CD4-positive, CD25-positive, alpha-beta regulatory T cell (primary cell): ENCODE data around the gene TSPEAR. TPM values are rescaled to one million over a fixed set of nuclear protein-coding genes. Genes with fewer than 3 reads are reported as not detected.
"Not testable (repeated sequence)": the region's sequence is repeated elsewhere in the genome, so short reads cannot be mapped to it uniquely, and the experiment has no call there.

ENCODE experiments used
- ATAC-seq, 2 donors: fragments of 150-1000 bp; cut with Tn5 transposase; one replicate each; pipeline ENCODE4 v1.10.0; 2021; ENCODE audit warnings: low read depth in 2 of 2, moderate number of reproducible peaks in 2 of 2, moderate library complexity in 1 of 2
- DNase-seq, 3 donors: peaks; one replicate each; pipeline versions ENCODE4 v3.0.0 to v3.0.0-alpha.2; 2012 to 2022; ENCODE audit warnings: mixed read lengths in 1 of 3
- H3K27ac ChIP-seq: one replicate; pipeline ENCODE4 v1.7.0; 2013; ENCODE audit warnings: mild to moderate bottlenecking, low read length; ENCODE audit not compliant: insufficient read depth, poor library complexity, severe bottlenecking
- H3K27me3 ChIP-seq: one replicate; pipeline ENCODE4 v1.7.0; 2013; ENCODE audit warnings: low read length; ENCODE audit not compliant: control insufficient read depth, insufficient read depth
- H3K36me3 ChIP-seq: one replicate; pipeline ENCODE4 v1.7.0; 2013; ENCODE audit warnings: mild to moderate bottlenecking, low read length, moderate library complexity; ENCODE audit not compliant: control insufficient read depth, insufficient read depth
- H3K4me1 ChIP-seq: 2 replicates; pipeline ENCODE4 v1.7.0; 2013; ENCODE audit warnings: mild to moderate bottlenecking, low read length; ENCODE audit not compliant: insufficient read depth, control insufficient read depth, poor library complexity, severe bottlenecking
- H3K4me3 ChIP-seq: one replicate; pipeline ENCODE4 v1.7.0; 2013; ENCODE audit warnings: low read depth, mild to moderate bottlenecking, low read length, moderate library complexity
- H3K9me3 ChIP-seq, 2 experiments: 1 replicate in 1 of 2; 2 replicates in 1 of 2; pipeline ENCODE4 v1.7.0; 2013; ENCODE audit warnings: low read length in 2 of 2, mild to moderate bottlenecking in 1 of 2, moderate library complexity in 1 of 2; ENCODE audit not compliant: control insufficient read depth in 2 of 2
- H3K27ac Mint-ChIP-seq, 3 donors: one replicate each; pipeline ENCODE4 v1.8.0; 2020 to 2022; ENCODE audit warnings: mild to moderate bottlenecking in 3 of 3, mixed read lengths in 3 of 3, moderate library complexity in 2 of 3
- H3K27me3 Mint-ChIP-seq: one replicate; pipeline ENCODE4 v1.8.0; 2022; ENCODE audit warnings: mild to moderate bottlenecking, mixed read lengths
- H3K36me3 Mint-ChIP-seq: one replicate; pipeline ENCODE4 v1.8.0; 2020; ENCODE audit warnings: mixed read lengths
- H3K4me1 Mint-ChIP-seq, 4 donors: one replicate each; pipeline ENCODE4 v1.8.0; 2020 to 2022; ENCODE audit warnings: mixed read lengths in 4 of 4, mild to moderate bottlenecking in 1 of 4
- H3K4me3 Mint-ChIP-seq, 4 donors: one replicate each; pipeline ENCODE4 v1.8.0; 2020 to 2022; ENCODE audit warnings: mild to moderate bottlenecking in 4 of 4, mixed read lengths in 4 of 4, moderate library complexity in 3 of 4
- H3K9me3 Mint-ChIP-seq, 7 donors: one replicate each; pipeline ENCODE4 v1.8.0; 2020 to 2022; ENCODE audit warnings: mixed read lengths in 7 of 7, mild to moderate bottlenecking in 3 of 7, moderate library complexity in 2 of 7
- polyA plus RNA-seq, 4 donors: library from polyadenylated mRNA; unstranded; fragments of 300-500 nt; fragmentation: Illumina TruSeq; gene quantifications; one replicate each; pipeline ENCODE4 v1.2.3, GENCODE V29; 2021
- total RNA-seq: library from RNA; stranded (reverse); gene quantifications from one replicate; pipeline ENCODE4 v1.2.3, GENCODE V29; 2022

The TSPEAR gene
- total and polyA plus RNA-seq, 5 donors from 2014 or later: 0.05 TPM; not detected in 4

DNA sequence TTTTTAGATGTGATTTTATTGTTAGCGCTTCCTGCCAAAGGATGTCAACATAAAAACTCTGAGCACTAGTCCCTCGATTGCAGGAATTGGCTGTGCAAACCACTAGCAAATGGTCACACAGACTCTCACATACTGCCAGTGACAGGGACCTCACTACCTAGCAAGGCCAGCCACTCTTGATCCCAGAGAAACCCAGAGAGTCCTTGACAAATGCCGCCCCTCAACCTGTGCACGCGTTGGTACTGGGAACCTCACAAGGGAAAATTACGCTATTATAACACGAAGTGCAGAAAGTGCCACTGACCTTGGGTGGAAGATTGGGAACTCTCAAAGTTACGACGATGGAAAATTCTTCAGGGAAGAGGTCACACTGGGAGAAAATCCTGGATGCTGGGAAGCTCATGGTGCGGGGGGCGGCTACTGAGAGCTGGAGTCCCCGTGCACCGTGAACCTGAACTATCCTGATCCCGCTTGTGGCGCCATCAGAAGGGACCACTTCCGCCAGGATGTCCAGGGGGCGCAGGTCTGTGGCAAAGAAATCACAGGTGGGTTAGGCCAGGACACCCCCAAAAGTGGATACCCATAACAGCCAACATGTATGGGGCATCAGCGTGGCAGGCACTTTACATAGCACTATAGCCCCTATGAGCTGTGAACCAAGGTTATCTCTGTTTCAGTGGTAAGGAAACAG is 143.7 kb downstream of the TSPEAR start:
- DNase-seq: no peak
- ATAC-seq: no peak
- peaks cover 11 to 17% (median 14%) of the 10 kb centered on the region in 4 donors for H3K4me1 Mint-ChIP-seq

DNA sequence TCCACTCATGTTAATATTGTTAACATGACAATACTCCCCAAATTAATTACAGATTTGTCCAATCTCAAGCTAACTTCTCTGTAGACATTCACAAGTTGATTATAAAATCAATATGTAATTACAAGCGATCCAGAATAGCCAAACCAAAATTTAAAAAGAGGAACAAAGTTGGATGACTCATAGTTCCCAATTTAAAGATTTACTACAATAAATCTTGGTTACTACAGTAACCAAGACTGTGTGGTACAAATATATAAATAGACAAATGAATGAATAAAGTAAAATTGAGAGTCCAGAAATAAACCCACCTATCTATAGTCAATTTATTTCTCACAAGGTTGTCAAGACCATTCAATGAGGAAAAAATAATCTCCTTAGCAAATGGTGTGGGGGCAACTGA is 145.0 kb downstream of the TSPEAR start:
- peaks cover 12% of the 10 kb centered on the region for H3K4me1 ChIP-seq
- Mint-ChIP-seq H3K4me3 (no peak overlapping the region), H3K27ac (no peak overlapping the region), H3K27me3 (peaks cover 2% of the 10 kb centered on the region), H3K4me1 (peaks cover 11 to 17% (median 14%) of the 10 kb centered on the region in 4 donors), H3K9me3 (peaks cover 0 to 12% (median 7%) of the 10 kb centered on the region in 7 donors), H3K36me3 (no peaks in the 10 kb centered on the region)
- ATAC-seq: no peak
- H3K36me3 ChIP-seq: no peaks in the 10 kb centered on the region
- no peak overlapping the region for H3K4me3 ChIP-seq
- DNase-seq: no peak
- H3K9me3 ChIP-seq: peaks cover 2 to 5% of the 10 kb centered on the region in 2 experiments
- no peaks in the 10 kb centered on the region for H3K27me3 ChIP-seq
- no peak overlapping the region for H3K27ac ChIP-seq

More for the DNA sequence above, 143.7 kb downstream of the TSPEAR start:
- H3K27me3 Mint-ChIP-seq: peaks cover 5% of the 10 kb centered on the region
- no peaks in the 10 kb centered on the region for H3K27me3 ChIP-seq
- H3K27ac ChIP-seq: no peak overlapping the region
- H3K36me3 ChIP-seq: no peaks in the 10 kb centered on the region
- peaks cover 0 to 1% of the 10 kb centered on the region in 2 experiments for H3K9me3 ChIP-seq
- no peaks in the 10 kb centered on the region for H3K36me3 Mint-ChIP-seq
- peaks cover 12% of the 10 kb centered on the region for H3K4me1 ChIP-seq
- no peak overlapping the region for H3K27ac Mint-ChIP-seq
- H3K4me3 ChIP-seq: no peak overlapping the region
- peaks cover 0 to 7% (median 2%) of the 10 kb centered on the region in 7 donors for H3K9me3 Mint-ChIP-seq
- H3K4me3 Mint-ChIP-seq: no peak overlapping the region

DNA sequence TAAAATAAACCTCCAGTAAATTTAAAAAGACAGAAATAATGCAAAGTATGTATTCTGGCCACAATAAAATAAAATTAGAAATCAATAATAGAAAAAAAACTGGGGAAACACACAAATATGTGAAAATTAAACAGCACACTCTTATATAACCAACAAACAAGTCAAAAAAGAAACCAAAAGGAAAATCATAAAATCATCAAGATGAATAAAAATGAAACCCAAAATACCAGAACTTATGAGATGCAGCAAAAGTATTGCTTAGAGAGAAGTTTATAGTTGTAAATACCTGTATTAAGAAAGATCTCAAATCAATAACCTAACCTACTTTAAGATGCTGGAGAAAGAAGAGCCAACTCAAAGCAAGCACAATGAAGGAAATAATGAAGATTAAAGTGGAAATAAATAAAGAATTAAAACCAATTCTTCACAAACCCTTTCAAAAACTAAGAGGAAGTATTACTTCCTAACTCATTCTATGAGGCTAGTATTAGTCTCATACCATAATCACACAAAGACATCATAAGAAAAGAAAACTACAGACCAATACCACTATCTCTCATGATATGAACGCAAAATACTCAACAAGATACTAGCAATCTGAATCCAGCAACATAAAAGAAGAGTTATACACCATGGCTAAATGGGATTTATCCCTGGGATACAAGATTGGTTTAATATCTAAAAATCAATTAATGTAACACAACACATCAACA is 146.3 kb downstream of the TSPEAR start:
- peak in 2 of 3 donors; percentile 19 to 26 for DNase-seq
- ATAC-seq: no peak
- H3K27ac Mint-ChIP-seq: peak overlapping the region; percentile 1 to 84 (median 51)

DNA sequence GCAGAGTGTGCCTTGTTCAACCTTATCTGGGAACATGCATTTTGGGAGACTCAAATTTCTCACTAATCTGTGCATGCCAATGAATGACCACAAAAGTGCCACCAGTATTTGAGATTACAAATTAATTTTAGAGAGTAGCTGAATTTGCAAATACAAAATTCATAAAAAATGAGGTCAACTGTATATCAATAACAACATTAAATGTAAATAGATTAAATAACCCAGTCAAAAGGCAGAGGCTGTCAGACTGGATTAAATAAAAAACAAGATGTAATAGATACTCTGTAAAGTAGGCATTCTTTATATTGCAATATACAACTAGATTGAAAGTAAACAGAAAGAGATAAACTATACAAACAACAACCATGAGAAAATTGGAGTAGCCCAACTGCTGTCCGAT is 147.3 kb downstream of the TSPEAR start:
- no peak overlapping the region for H3K27ac Mint-ChIP-seq
- Histone ChIP-seq H3K4me3 (no peak overlapping the region), H3K4me1 (peaks cover 12% of the 10 kb centered on the region), H3K9me3 (peaks cover 5% of the 10 kb centered on the region in 2 experiments), H3K27me3 (no peaks in the 10 kb centered on the region), H3K36me3 (no peaks in the 10 kb centered on the region), H3K27ac (peak overlapping the region; percentile 72)
- DNase-seq (no peak), ATAC-seq (no peak)
- H3K4me3 Mint-ChIP-seq: no peak overlapping the region
- peaks cover 6% of the 10 kb centered on the region for H3K36me3 Mint-ChIP-seq
- H3K4me1 Mint-ChIP-seq: peaks cover 11 to 16% (median 13%) of the 10 kb centered on the region in 4 donors
- H3K9me3 Mint-ChIP-seq: peaks cover 0 to 26% (median 9%) of the 10 kb centered on the region in 7 donors
- no peaks in the 10 kb centered on the region for H3K27me3 Mint-ChIP-seq

More for the DNA sequence above, 146.3 kb downstream of the TSPEAR start:
- Histone ChIP-seq H3K27ac (peak overlapping the region; percentile 72), H3K9me3 (peaks cover 2 to 5% of the 10 kb centered on the region in 2 experiments), H3K4me1 (peaks cover 12% of the 10 kb centered on the region), H3K27me3 (no peaks in the 10 kb centered on the region), H3K36me3 (no peaks in the 10 kb centered on the region), H3K4me3 (peak overlapping the region; percentile 38)
- H3K4me3 Mint-ChIP-seq: peak overlapping the region; percentile 4 to 74 (median 14)
- H3K36me3 Mint-ChIP-seq: peaks cover 6% of the 10 kb centered on the region
- peaks cover 0 to 24% (median 9%) of the 10 kb centered on the region in 7 donors for H3K9me3 Mint-ChIP-seq
- H3K27me3 Mint-ChIP-seq: no peaks in the 10 kb centered on the region
- H3K4me1 Mint-ChIP-seq: peaks cover 11 to 17% (median 14%) of the 10 kb centered on the region in 4 donors

DNA sequence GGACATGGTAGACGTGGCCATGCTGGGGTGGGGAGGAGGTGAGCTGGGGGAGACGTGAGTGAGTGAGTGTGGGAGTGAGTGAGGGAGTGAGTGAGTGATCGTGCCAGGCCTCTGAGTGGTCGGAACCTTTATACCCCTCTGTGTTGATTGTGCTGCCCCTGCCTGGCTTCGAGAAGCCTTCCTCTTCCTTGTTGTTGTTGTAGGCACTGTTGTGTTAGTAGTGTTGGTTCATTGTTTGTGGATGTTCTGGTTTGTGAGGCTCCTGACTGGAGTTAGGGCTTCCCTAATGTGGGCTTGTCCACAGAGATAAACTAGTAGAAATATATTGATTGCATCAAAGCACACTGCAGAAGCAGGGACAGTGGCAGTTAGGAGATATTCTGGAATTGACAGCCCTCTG is 152.7 kb downstream of the TSPEAR start, which contains the start of gene KRTAP10-3:
KRTAP10-3 (minus strand) TSS at position 101 of the 400 bp plus-strand sequence; CDS start at position 21, 80 bp downstream.
- Histone ChIP-seq H3K4me1 (no peaks in the 10 kb centered on the region), H3K36me3 (no peaks in the 10 kb centered on the region), H3K4me3 (no peak within 1 kb of the TSS), H3K9me3 (peaks cover 5% of the 10 kb centered on the region in 2 experiments), H3K27me3 (no peaks in the 10 kb centered on the region), H3K27ac (no peak within 1 kb of the TSS)
- Mint-ChIP-seq H3K27me3 (no peaks in the 10 kb centered on the region), H3K36me3 (peaks cover 6% of the 10 kb centered on the region), H3K4me1 (no peaks in the 10 kb centered on the region), H3K9me3 (peaks cover 0 to 30% (median 9%) of the 10 kb centered on the region in 7 donors), H3K4me3 (no peak within 1 kb of the TSS), H3K27ac (peak within 1 kb of the TSS in 1 of 3 donors; percentile 72)
- ATAC-seq: no peak
- DNase-seq: no peak

DNA sequence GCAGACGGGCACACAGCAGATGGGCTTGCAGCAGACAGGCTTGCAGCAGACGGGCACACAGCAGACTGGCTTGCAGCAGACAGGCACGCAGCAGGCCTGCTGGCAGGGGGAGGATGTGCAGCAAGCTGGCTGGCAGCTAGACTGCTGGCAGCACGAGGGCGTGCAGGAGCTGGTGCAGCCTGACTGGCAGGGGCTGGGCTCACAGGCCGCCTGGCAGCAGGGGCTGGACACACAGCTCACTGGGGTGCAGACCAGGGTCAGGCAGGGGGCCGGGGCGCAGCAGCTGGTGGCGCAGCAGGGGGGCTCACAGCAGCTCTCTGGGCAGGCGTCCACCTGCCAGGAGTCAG is 153.1 kb downstream of the TSPEAR start:
- not testable (repeated sequence) for ATAC-seq, H3K4me1 Mint-ChIP-seq, DNase-seq, H3K36me3 Mint-ChIP-seq, H3K4me3 Mint-ChIP-seq, H3K9me3 ChIP-seq, H3K27ac Mint-ChIP-seq, H3K27me3 Mint-ChIP-seq, H3K4me3 ChIP-seq, H3K27ac ChIP-seq, H3K4me1 ChIP-seq, H3K36me3 ChIP-seq, H3K27me3 ChIP-seq
- H3K9me3 Mint-ChIP-seq: peaks cover 0 to 30% (median 9%) of the 10 kb centered on the region in 7 donors

DNA sequence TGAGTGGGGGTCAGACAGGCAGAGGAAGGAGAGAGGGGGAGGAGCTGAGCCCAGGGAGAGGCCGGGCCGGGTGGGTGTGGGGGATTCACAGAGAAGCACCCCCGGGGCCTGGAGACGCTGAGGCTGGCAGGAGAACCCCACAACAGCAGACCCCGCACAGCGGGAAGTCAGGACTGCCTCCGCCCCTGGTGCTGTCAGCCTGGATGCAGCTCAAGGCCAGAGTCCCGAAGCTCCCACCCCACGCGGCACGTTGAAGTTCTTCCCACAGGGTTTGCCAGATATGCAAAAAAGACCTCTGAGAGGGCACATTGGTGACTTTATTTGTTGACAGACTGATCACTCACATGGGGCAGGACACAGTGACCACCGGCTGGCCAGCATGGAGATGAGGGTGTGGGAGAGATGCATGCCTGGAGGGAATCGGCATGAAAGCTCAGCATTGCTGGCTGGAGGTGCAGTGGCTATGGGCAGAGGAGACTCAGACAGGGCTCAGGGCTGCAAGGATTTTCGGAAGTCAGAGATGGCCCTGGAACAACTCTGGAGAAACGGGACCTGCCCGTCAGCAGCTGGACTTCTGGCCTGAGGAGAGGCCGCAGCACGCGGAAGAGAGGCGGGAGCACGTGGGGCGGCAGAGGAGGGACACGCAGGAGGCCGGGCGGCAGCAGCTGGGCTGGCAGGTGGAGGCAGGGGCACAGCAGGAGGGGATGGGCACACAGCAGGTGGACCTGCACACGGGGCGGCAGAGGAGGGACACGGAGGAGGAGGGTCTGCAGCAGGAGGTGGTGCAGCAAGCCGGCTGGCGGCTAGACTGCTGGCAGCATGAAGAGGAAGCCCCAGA is 153.7 kb downstream of the TSPEAR start:
- peaks cover 0 to 30% (median 9%) of the 10 kb centered on the region in 7 donors for H3K9me3 Mint-ChIP-seq

More for the DNA sequence above, 153.7 kb downstream of the TSPEAR start:
- no peak overlapping the region for H3K4me3 ChIP-seq
- H3K27ac ChIP-seq: no peak overlapping the region
- ATAC-seq: no peak
- H3K4me1 ChIP-seq: no peaks in the 10 kb centered on the region
- Mint-ChIP-seq H3K27me3 (no peaks in the 10 kb centered on the region), H3K4me1 (no peaks in the 10 kb centered on the region), H3K27ac (no peak overlapping the region), H3K4me3 (no peak overlapping the region), H3K36me3 (peaks cover 6% of the 10 kb centered on the region)
- no peak for DNase-seq
- H3K36me3 ChIP-seq: no peaks in the 10 kb centered on the region
- no peaks in the 10 kb centered on the region for H3K27me3 ChIP-seq
- peaks cover 4 to 5% of the 10 kb centered on the region in 2 experiments for H3K9me3 ChIP-seq
